WERI-Rb-1 (cell line): Measurements from ENCODE around the gene RASL12.

ENCODE experiments used
- DNase-seq: peaks from one replicate; pipeline ENCODE4 v3.0.0-alpha.2; 2020
- H3K27ac ChIP-seq: fragments of 250-450 bp; sonication (Bioruptor Pico); 2 replicates; pipeline ENCODE4 v1.5.1; 2020; ENCODE audit warnings: mild to moderate bottlenecking, moderate library complexity
- H3K27me3 ChIP-seq: fragments of 250-450 bp; sonication (Bioruptor Pico); 2 replicates; pipeline ENCODE4 v1.5.1; 2021; ENCODE audit warnings: mild to moderate bottlenecking, low read depth, moderate library complexity; ENCODE audit not compliant: insufficient read depth, severe bottlenecking
- H3K36me3 ChIP-seq: fragments of 250-450 bp; sonication (Bioruptor Pico); 2 replicates; pipeline ENCODE4 v1.5.1; 2020; ENCODE audit warnings: mild to moderate bottlenecking, moderate library complexity
- H3K4me3 ChIP-seq: 2 replicates; pipeline ENCODE4 v1.5.1; 2011; ENCODE audit warnings: low read depth, mild to moderate bottlenecking, control low read depth, low read length
- H3K9me3 ChIP-seq: fragments of 250-450 bp; sonication (Bioruptor Pico); 2 replicates; pipeline ENCODE4 v1.5.1; 2021; ENCODE audit warnings: mild to moderate bottlenecking, moderate library complexity; ENCODE audit not compliant: severe bottlenecking
- CTCF ChIP-seq: IDR thresholded peaks from 2 replicates; pipeline ENCODE4 v1.5.1; 2011; ENCODE audit warnings: low read depth, mild to moderate bottlenecking, control low read depth, inconsistent platforms, low read length

RASL12 gene

GRCh38 chr15:65056868-65057548 is 10.8 kb downstream of the RASL12 start:
- no peak for TF ChIP-seq CTCF
- Histone ChIP-seq H3K4me3 (no peak overlapping the region), H3K27me3 (no peaks in the 10 kb centered on the region), H3K36me3 (no peaks in the 10 kb centered on the region), H3K9me3 (no peaks in the 10 kb centered on the region), H3K27ac (no peak overlapping the region)
- no peak for DNase-seq

- Histone ChIP-seq H3K27me3 (no peaks in the 10 kb centered on the region), H3K9me3 (no peaks in the 10 kb centered on the region), H3K4me3 (no peak overlapping the region), H3K36me3 (no peaks in the 10 kb centered on the region), H3K27ac (no peak overlapping the region)
- no peak for DNase-seq
- no peak for TF ChIP-seq CTCF
Measured at GRCh38 chr15:65056106-65056505, 11.7 kb downstream of the RASL12 start.

GRCh38 chr15:65055201-65055870 is 12.5 kb downstream of the RASL12 start:
- Histone ChIP-seq H3K27me3 (no peaks in the 10 kb centered on the region), H3K27ac (no peak overlapping the region), H3K9me3 (no peaks in the 10 kb centered on the region), H3K4me3 (no peak overlapping the region), H3K36me3 (no peaks in the 10 kb centered on the region)
- DNase-seq: no peak
- TF ChIP-seq CTCF: no peak

GRCh38 chr15:65054333-65055200 is 13.2 kb downstream of the RASL12 start:
- peak; percentile 79 for DNase-seq
- H3K27ac ChIP-seq: no peak overlapping the region
- no peaks in the 10 kb centered on the region for H3K9me3 ChIP-seq
- no peak overlapping the region for H3K4me3 ChIP-seq
- H3K36me3 ChIP-seq: no peaks in the 10 kb centered on the region
- H3K27me3 ChIP-seq: no peaks in the 10 kb centered on the region
- peak; percentile 97 for TF ChIP-seq CTCF

- TF ChIP-seq CTCF: no peak
- Histone ChIP-seq H3K4me3 (no peak overlapping the region), H3K36me3 (no peaks in the 10 kb centered on the region), H3K27me3 (no peaks in the 10 kb centered on the region), H3K9me3 (no peaks in the 10 kb centered on the region), H3K27ac (no peak overlapping the region)
- DNase-seq: no peak
Measured at GRCh38 chr15:65052956-65053355, 14.8 kb downstream of the RASL12 start.
